Mesothelial cell of epicardium (in vitro differentiated cells): ENCODE data around the gene PRR15L. TPM values are rescaled to one million over a fixed set of nuclear protein-coding genes. Genes with fewer than 3 reads are reported as not detected.

ENCODE experiments used
- DNase-seq, 2 experiments: peaks; one replicate each; pipeline ENCODE4 v3.0.0; 2021; ENCODE audit warnings: low spot score in 2 of 2; ENCODE audit not compliant: unreplicated experiment in 2 of 2
- H3K27ac Mint-ChIP-seq: 2 replicates; pipeline ENCODE4 v1.8.0; 2021; ENCODE audit warnings: mixed read lengths
- H3K27me3 Mint-ChIP-seq: 2 replicates; pipeline ENCODE4 v1.8.0; 2021; ENCODE audit warnings: low read depth, mixed read lengths
- H3K36me3 Mint-ChIP-seq: 2 replicates; pipeline ENCODE4 v1.8.0; 2021; ENCODE audit warnings: mixed read lengths
- H3K4me1 Mint-ChIP-seq: 2 replicates; pipeline ENCODE4 v1.8.0; 2021; ENCODE audit warnings: mixed read lengths
- H3K4me3 Mint-ChIP-seq: 2 replicates; pipeline ENCODE4 v1.8.0; 2021; ENCODE audit warnings: mild to moderate bottlenecking, moderate library complexity, mixed read lengths
- H3K9me3 Mint-ChIP-seq: 2 replicates; pipeline ENCODE4 v1.8.0; 2021; ENCODE audit warnings: mixed read lengths
- CTCF ChIP-seq: fragments of 200-600 bp; sonication (generic); IDR thresholded peaks from one replicate; pipeline ENCODE4 v1.5.0; 2021; ENCODE audit warnings: antibody characterized with exemption; ENCODE audit not compliant: unreplicated experiment
- total RNA-seq: library from RNA; stranded (reverse); gene quantifications from 3 replicates; pipeline ENCODE4 v1.2.1, GENCODE V29; 2021

The PRR15L gene
- total RNA-seq, 1 donor from 2014 or later, result 3.4 TPM

DNA sequence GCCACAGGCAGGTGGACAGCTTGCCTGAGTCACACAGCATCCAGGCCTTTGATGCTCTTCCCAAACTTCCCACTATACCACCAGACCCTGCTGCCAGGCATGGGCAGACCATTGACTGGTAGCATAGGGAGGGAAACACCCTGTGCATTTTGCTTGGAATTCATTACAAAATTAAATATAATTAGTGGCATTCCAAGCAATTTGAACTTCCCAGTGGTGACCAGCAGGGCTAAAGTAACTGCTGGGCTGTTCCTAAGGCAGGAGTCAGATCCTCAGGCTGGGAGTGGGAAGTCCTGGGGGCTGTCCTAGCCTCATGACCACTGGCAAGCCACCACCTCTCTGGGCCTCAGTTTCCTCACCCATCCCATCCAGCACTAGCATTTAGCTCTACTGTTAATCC is 3.8 kb downstream of the PRR15L start:
- no peaks in the 10 kb centered on the region for H3K9me3 Mint-ChIP-seq
- no peak overlapping the region for H3K27ac Mint-ChIP-seq
- no peak for DNase-seq
- TF ChIP-seq CTCF, result peak; percentile 46
- H3K4me1 Mint-ChIP-seq, result peaks cover 54% of the 10 kb centered on the region
- no peaks in the 10 kb centered on the region for H3K36me3 Mint-ChIP-seq
- H3K4me3 Mint-ChIP-seq, result no peak overlapping the region
- H3K27me3 Mint-ChIP-seq, result no peaks in the 10 kb centered on the region

DNA sequence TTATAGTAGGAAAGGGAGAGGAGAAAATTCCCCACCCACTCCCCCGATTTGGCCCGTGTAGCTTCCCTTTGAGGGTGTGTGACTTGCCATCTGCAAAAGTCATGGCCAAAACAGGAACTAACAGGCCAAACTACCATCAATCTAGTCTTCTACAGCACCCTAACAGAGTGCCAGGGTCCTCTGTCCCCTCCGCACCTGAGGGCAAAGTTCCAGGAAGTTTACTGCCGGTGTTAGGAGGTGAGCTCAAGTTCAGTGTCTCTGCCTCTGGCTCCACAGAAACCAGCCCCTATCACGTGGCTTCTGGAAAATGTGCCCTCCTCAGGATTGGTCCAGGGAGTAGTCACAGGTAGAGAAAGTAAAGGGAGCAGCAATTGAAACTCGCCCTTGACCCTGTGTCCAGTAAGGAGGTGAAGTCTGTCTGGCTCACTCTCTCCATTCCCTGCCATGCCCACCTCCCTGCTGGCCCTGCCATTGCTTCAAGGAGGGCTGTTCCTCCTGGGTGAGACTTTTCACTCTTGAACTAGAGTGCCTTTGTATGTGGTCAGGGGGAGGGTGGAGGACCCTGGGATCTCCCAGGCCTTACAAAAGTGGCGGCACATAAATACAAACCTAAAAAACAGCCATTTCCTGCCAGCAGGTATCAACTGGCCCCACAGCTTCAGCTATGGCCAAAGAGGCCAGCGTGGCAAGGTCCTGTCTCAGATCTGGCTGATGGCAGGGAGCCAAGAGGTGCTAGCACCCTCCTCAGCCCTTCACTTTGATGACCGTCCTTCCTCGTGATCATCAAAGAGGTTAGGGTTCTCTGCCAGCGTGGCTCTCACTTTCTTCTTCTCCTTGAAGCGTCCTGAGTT is 5.3 kb downstream of the PRR15L start:
- H3K9me3 Mint-ChIP-seq, result no peaks in the 10 kb centered on the region
- TF ChIP-seq CTCF, result no peak
- H3K36me3 Mint-ChIP-seq, result no peaks in the 10 kb centered on the region
- no peak overlapping the region for H3K27ac Mint-ChIP-seq
- no peak for DNase-seq
- no peak overlapping the region for H3K4me3 Mint-ChIP-seq
- no peaks in the 10 kb centered on the region for H3K27me3 Mint-ChIP-seq
- H3K4me1 Mint-ChIP-seq, result peaks cover 41% of the 10 kb centered on the region

DNA sequence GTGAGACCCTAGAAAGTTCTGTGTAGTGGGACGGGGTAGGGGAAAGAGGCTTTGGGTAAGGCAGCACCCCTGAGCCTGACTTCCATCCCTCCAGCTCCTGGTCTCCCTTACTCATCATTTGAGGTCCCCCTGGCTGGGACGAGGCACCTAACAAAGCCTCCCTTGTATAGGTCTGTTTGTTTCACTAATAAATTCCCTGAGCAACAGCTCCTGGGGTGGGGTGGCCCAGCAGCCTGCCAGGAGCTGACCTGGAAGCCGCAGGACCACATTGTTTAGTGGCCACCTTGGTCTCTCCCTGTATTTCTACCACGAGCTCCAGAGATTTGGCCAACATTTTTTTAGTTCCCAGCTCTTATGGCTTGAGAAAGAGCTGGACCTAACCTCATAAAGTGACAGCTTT is 7.2 kb downstream of the PRR15L start:
- Mint-ChIP-seq H3K4me3 (no peak overlapping the region), H3K9me3 (no peaks in the 10 kb centered on the region), H3K27me3 (no peaks in the 10 kb centered on the region), H3K36me3 (no peaks in the 10 kb centered on the region), H3K4me1 (peaks cover 26% of the 10 kb centered on the region), H3K27ac (no peak overlapping the region)
- DNase-seq, result no peak
- TF ChIP-seq CTCF, result no peak

GRCh38 chr17:47949946-47950345 is 7.7 kb downstream of the PRR15L start:
- DNase-seq, result no peak
- H3K27me3 Mint-ChIP-seq, result no peaks in the 10 kb centered on the region
- H3K9me3 Mint-ChIP-seq, result no peaks in the 10 kb centered on the region
- peaks cover 22% of the 10 kb centered on the region for H3K4me1 Mint-ChIP-seq
- peak overlapping the region; percentile 30 for H3K27ac Mint-ChIP-seq
- no peaks in the 10 kb centered on the region for H3K36me3 Mint-ChIP-seq
- no peak for TF ChIP-seq CTCF
- no peak overlapping the region for H3K4me3 Mint-ChIP-seq

GRCh38 chr17:47949197-47949759 is 8.4 kb downstream of the PRR15L start:
- Mint-ChIP-seq H3K36me3 (no peaks in the 10 kb centered on the region), H3K9me3 (no peaks in the 10 kb centered on the region), H3K4me1 (peaks cover 18% of the 10 kb centered on the region), H3K27me3 (no peaks in the 10 kb centered on the region), H3K4me3 (peak overlapping the region; percentile 40), H3K27ac (peak overlapping the region; percentile 44)
- peak; percentile 81 to 93 for DNase-seq
- peak; percentile 81 for TF ChIP-seq CTCF
